GM21529 (cell line): ENCODE data around the gene UBQLN1.
A peak's percentile ranks its signal among the peaks of the same experiment; 100 is the strongest.

Experiments used
- ATAC-seq: cut with Tn5 transposase; IDR thresholded peaks from one replicate; pipeline ENCODE4 v1.9.1; 2021; ENCODE audit not compliant: unreplicated experiment

The UBQLN1 gene

GRCh38 chr9:83691492-83691891, 16.3 kb downstream of the UBQLN1 start:
- ATAC-seq, result no peak

- no peak for ATAC-seq
These were observed 18.8 kb downstream of the UBQLN1 start for GRCh38 chr9:83688921-83689320.

- peak; percentile 42 for ATAC-seq
These were observed 26.3 kb downstream of the UBQLN1 start for GRCh38 chr9:83681490-83681889.

- ATAC-seq, result no peak
These were observed 27.5 kb downstream of the UBQLN1 start for GRCh38 chr9:83680233-83680632.

- no peak for ATAC-seq
These were observed 30.2 kb downstream of the UBQLN1 start for GRCh38 chr9:83677596-83677995.

GRCh38 chr9:83675466-83675865, 32.3 kb downstream of the UBQLN1 start:
- ATAC-seq, result no peak

GRCh38 chr9:83671451-83671850, 36.3 kb downstream of the UBQLN1 start:
- no peak for ATAC-seq

- ATAC-seq, result no peak
These were observed 37.4 kb downstream of the UBQLN1 start for GRCh38 chr9:83670381-83670780.

- ATAC-seq, result no peak
These were observed 38.7 kb downstream of the UBQLN1 start for GRCh38 chr9:83669067-83669466.

- peak; percentile 87 for ATAC-seq
These were observed 42.1 kb downstream of the UBQLN1 start for GRCh38 chr9:83665580-83666200.

- no peak for ATAC-seq
These were observed 44.8 kb downstream of the UBQLN1 start for GRCh38 chr9:83662933-83663332.

GRCh38 chr9:83656952-83657351, 50.8 kb downstream of the UBQLN1 start:
- peak; percentile 62 for ATAC-seq

- peak; percentile 41 for ATAC-seq
These were observed 51.6 kb downstream of the UBQLN1 start for GRCh38 chr9:83656032-83656680.

GRCh38 chr9:83655433-83655832, 52.3 kb downstream of the UBQLN1 start:
- ATAC-seq, result no peak

GRCh38 chr9:83652433-83652832, 55.3 kb downstream of the UBQLN1 start:
- no peak for ATAC-seq

- no peak for ATAC-seq
These were observed 56.2 kb downstream of the UBQLN1 start for GRCh38 chr9:83651558-83651957.

- no peak for ATAC-seq
These were observed 58.2 kb downstream of the UBQLN1 start for GRCh38 chr9:83649515-83649914.

- ATAC-seq, result peak; percentile 52
These were observed 58.7 kb downstream of the UBQLN1 start for GRCh38 chr9:83649080-83649479.

- ATAC-seq, result no peak
These were observed 61.1 kb downstream of the UBQLN1 start for GRCh38 chr9:83646500-83647239.

- ATAC-seq, result no peak
These were observed 65.0 kb downstream of the UBQLN1 start for GRCh38 chr9:83642793-83643192.

GRCh38 chr9:83639266-83639665, 68.5 kb downstream of the UBQLN1 start:
- no peak for ATAC-seq

- ATAC-seq, result no peak
These were observed 70.4 kb downstream of the UBQLN1 start for GRCh38 chr9:83637389-83637788.
